HEK293T (cell line): ENCODE measurements around the gene ZYX.
"Not testable (repeated sequence)": the region's sequence is repeated elsewhere in the genome, so short reads cannot be mapped to it uniquely, and the experiment has no call there.

ENCODE experiments used
- CTCF ChIA-PET: fragments of 350-600 bp; formaldehyde crosslinking; extraction: SDS; loops from one replicate; lab custom pipeline; 2021; ENCODE audit warnings: antibody characterized with exemption, inconsistent platforms; lab: Yijun Ruan, JAX
- POLR2A ChIA-PET: fragments of 350-600 bp; formaldehyde crosslinking; extraction: SDS; loops from one replicate; lab custom pipeline; 2020; ENCODE audit warnings: antibody characterized with exemption, inconsistent platforms; lab: Yijun Ruan, JAX
- DNase-seq: peaks from one replicate; pipeline ENCODE4 v3.0.0; 2012; ENCODE audit warnings: mixed read lengths; ENCODE audit errors: extremely low spot score
- ARNT ChIP-seq: fragments of 450-650 bp; IDR thresholded peaks from 2 replicates; pipeline ENCODE4 v1.6.1; 2017; ENCODE audit warnings: mild to moderate bottlenecking
- BHLHE40 ChIP-seq: fragments of 450-650 bp; IDR thresholded peaks from 2 replicates; pipeline ENCODE4 v1.6.1; 2016; ENCODE audit warnings: mild to moderate bottlenecking, moderate library complexity, borderline replicate concordance
- CTBP1 ChIP-seq: fragments of 450-650 bp; IDR thresholded peaks from 2 replicates; pipeline ENCODE4 v1.6.1; 2016; ENCODE audit warnings: borderline replicate concordance
- ELF4 ChIP-seq: fragments of 450-650 bp; IDR thresholded peaks from 2 replicates; pipeline ENCODE4 v1.6.1; 2017; ENCODE audit warnings: antibody characterized with exemption
- FOXA1 ChIP-seq: fragments of 450-650 bp; IDR thresholded peaks from 2 replicates; pipeline ENCODE4 v1.6.1; 2016; ENCODE audit warnings: mild to moderate bottlenecking
- FOXK2 ChIP-seq: fragments of 450-650 bp; IDR thresholded peaks from 2 replicates; pipeline ENCODE4 v1.6.1; 2016; ENCODE audit warnings: mild to moderate bottlenecking
- FOXM1 ChIP-seq: fragments of 450-650 bp; IDR thresholded peaks from 2 replicates; pipeline ENCODE4 v1.6.1; 2017; ENCODE audit warnings: mild to moderate bottlenecking, borderline replicate concordance
- HDGF ChIP-seq: fragments of 450-650 bp; IDR thresholded peaks from 2 replicates; pipeline ENCODE4 v1.6.1; 2017; ENCODE audit warnings: antibody characterized with exemption, borderline replicate concordance
- L3MBTL2 ChIP-seq: fragments of 450-650 bp; conservative IDR thresholded peaks from 2 replicates; pipeline ENCODE4 v1.6.1; 2016; ENCODE audit warnings: mild to moderate bottlenecking
- LEF1 ChIP-seq: fragments of 450-650 bp; IDR thresholded peaks from 2 replicates; pipeline ENCODE4 v1.6.1; 2017; ENCODE audit warnings: mild to moderate bottlenecking, borderline replicate concordance
- NFRKB ChIP-seq: fragments of 450-650 bp; IDR thresholded peaks from 2 replicates; pipeline ENCODE4 v1.6.1; 2016; ENCODE audit warnings: mild to moderate bottlenecking, moderate library complexity
- PKNOX1 ChIP-seq: fragments of 450-650 bp; IDR thresholded peaks from 2 replicates; pipeline ENCODE4 v1.6.1; 2016
- SP1 ChIP-seq: fragments of 450-650 bp; IDR thresholded peaks from 2 replicates; pipeline ENCODE4 v1.6.1; 2017
- SUZ12 ChIP-seq: fragments of 450-650 bp; IDR thresholded peaks from 2 replicates; pipeline ENCODE4 v1.6.1; 2016; ENCODE audit warnings: mild to moderate bottlenecking
- TARDBP ChIP-seq: fragments of 450-650 bp; IDR thresholded peaks from 2 replicates; pipeline ENCODE4 v1.6.1; 2016
- ZNF384 ChIP-seq: fragments of 450-650 bp; IDR thresholded peaks from 2 replicates; pipeline ENCODE4 v1.6.1; 2016

ZYX gene

GRCh38 chr7:143398616-143399015 is 17.5 kb downstream of the ZYX start:
- ChIA-PET POLR2A (interaction anchor here (1.5 kb wide), 1 partner anchor 14 kb away, joined by 6 read pairs; no protein-coding TSS in a partner anchor), CTCF (interaction anchor here (0.6 kb wide), 1 partner anchor 71 kb away, joined by 3 read pairs; no protein-coding TSS in a partner anchor)
- TF ChIP-seq LEF1 = no peak
- no peak for TF ChIP-seq ELF4
- TF ChIP-seq L3MBTL2 = no peak
- no peak for TF ChIP-seq CTBP1
- DNase-seq = no peak

GRCh38 chr7:143399151-143399550 is 18.0 kb downstream of the ZYX start:
- ChIA-PET CTCF (no interaction called here), POLR2A (no interaction called here)
- no peak for DNase-seq
- TF ChIP-seq NFRKB (no peak), PKNOX1 (no peak), LEF1 (no peak), FOXA1 (no peak), SP1 (no peak), L3MBTL2 (no peak), ELF4 (no peak), TARDBP (no peak), CTBP1 (no peak), BHLHE40 (no peak), HDGF (no peak), ZNF384 (no peak), SUZ12 (no peak), FOXK2 (no peak), FOXM1 (no peak), ARNT (no peak)

- CTCF ChIA-PET = interaction anchor here (3.6 kb wide), 1 partner anchor 17 kb away, joined by 13 read pairs; no protein-coding TSS in a partner anchor
- POLR2A ChIA-PET = no interaction called here
- TF ChIP-seq ZNF384 (no peak), L3MBTL2 (no peak), LEF1 (no peak), FOXM1 (no peak), SUZ12 (no peak), TARDBP (no peak), ARNT (no peak), ELF4 (no peak), SP1 (no peak), NFRKB (no peak), PKNOX1 (no peak), FOXA1 (no peak), BHLHE40 (no peak), CTBP1 (no peak), FOXK2 (no peak), HDGF (no peak)
- DNase-seq = no peak
Observed at GRCh38 chr7:143399642-143400041, 18.5 kb downstream of the ZYX start.

- TF ChIP-seq LEF1 (no peak), SUZ12 (no peak), ARNT (no peak), HDGF (no peak), PKNOX1 (no peak), L3MBTL2 (no peak), SP1 (no peak), CTBP1 (no peak), TARDBP (no peak), BHLHE40 (no peak), NFRKB (no peak)
- ChIA-PET CTCF (interaction anchor here (0.6 to 3.6 kb wide), 2 partner anchors 16 to 723 kb away, joined by 4 to 13 read pairs; no protein-coding TSS in a partner anchor), POLR2A (interaction anchor here (0.8 to 1.0 kb wide), 3 partner anchors 17 to 161 kb away, joined by 3 to 4 read pairs (median 3); no protein-coding TSS in a partner anchor)
- DNase-seq = no peak
Observed at GRCh38 chr7:143401265-143401664, 20.1 kb downstream of the ZYX start.

- CTCF ChIA-PET = interaction anchor here (3.6 kb wide), 1 partner anchor 15 kb away, joined by 13 read pairs; no protein-coding TSS in a partner anchor
- POLR2A ChIA-PET = interaction anchor here (1.0 kb wide), 1 partner anchor 22 kb away, joined by 4 read pairs; no protein-coding TSS in a partner anchor
- not testable (repeated sequence) for DNase-seq
Observed at GRCh38 chr7:143402233-143402632, 21.1 kb downstream of the ZYX start.

GRCh38 chr7:143405173-143406001 is 24.2 kb downstream of the ZYX start:
- TF ChIP-seq L3MBTL2 (no peak), ARNT (no peak)
- POLR2A ChIA-PET = interaction anchor here (1.3 kb wide), 1 partner anchor 10 kb away, joined by 3 read pairs; no protein-coding TSS in a partner anchor
- CTCF ChIA-PET = interaction anchor here (0.6 to 2.5 kb wide), 6 partner anchors 11 to 396 kb away, joined by 3 to 11 read pairs (median 4); no protein-coding TSS in a partner anchor
- no peak for DNase-seq
